Trophoblast cell (in vitro differentiated cells and primary cell): ENCODE data around the gene TBC1D22A.

Experiments
- DNase-seq, 2 donors: peaks; one replicate each; pipeline ENCODE4 v3.0.0-alpha.2; 2016
- H2AFZ ChIP-seq: 2 replicates; pipeline ENCODE4 v1.6.1; 2013; ENCODE audit warnings: low read length, moderate library complexity, mild to moderate bottlenecking; ENCODE audit not compliant: insufficient read depth, poor library complexity
- H2AK5ac ChIP-seq: 2 replicates; pipeline ENCODE4 v1.6.1; 2013; ENCODE audit warnings: mild to moderate bottlenecking, low read length
- H2BK120ac ChIP-seq: 2 replicates; pipeline ENCODE4 v1.6.1; 2013; ENCODE audit warnings: low read length, mild to moderate bottlenecking, moderate library complexity; ENCODE audit not compliant: insufficient read depth, poor library complexity
- H2BK12ac ChIP-seq: 2 replicates; pipeline ENCODE4 v1.6.1; 2013; ENCODE audit warnings: mild to moderate bottlenecking, low read length, moderate library complexity
- H2BK5ac ChIP-seq: 2 replicates; pipeline ENCODE4 v1.6.1; 2013; ENCODE audit warnings: low read length, low read depth, moderate library complexity, mild to moderate bottlenecking; ENCODE audit not compliant: poor library complexity
- H3K14ac ChIP-seq: 2 replicates; pipeline ENCODE4 v1.6.1; 2013; ENCODE audit warnings: mild to moderate bottlenecking, low read length
- H3K18ac ChIP-seq: 2 replicates; pipeline ENCODE4 v1.6.1; 2013; ENCODE audit warnings: mild to moderate bottlenecking, low read length
- H3K23ac ChIP-seq: 2 replicates; pipeline ENCODE4 v1.6.1; 2013; ENCODE audit warnings: low read length
- H3K27ac ChIP-seq: 2 replicates; pipeline ENCODE4 v1.5.1; 2013; ENCODE audit warnings: low read depth, mild to moderate bottlenecking, inconsistent platforms, low read length, moderate library complexity
- H3K27me3 ChIP-seq: 2 replicates; pipeline ENCODE4 v1.6.1; 2013; ENCODE audit warnings: inconsistent platforms, mild to moderate bottlenecking, low read length, moderate library complexity; ENCODE audit not compliant: insufficient read depth
- H3K36me3 ChIP-seq, 2 experiments: 1 replicate in 1 of 2; 2 replicates in 1 of 2; pipeline ENCODE4 v1.6.1; 2013; ENCODE audit warnings: low read length in 2 of 2, mild to moderate bottlenecking in 2 of 2, moderate library complexity in 1 of 2; ENCODE audit not compliant: insufficient read depth in 2 of 2, control insufficient read depth in 1 of 2
- H3K4ac ChIP-seq: 2 replicates; pipeline ENCODE4 v1.6.1; 2013; ENCODE audit warnings: low read depth, mild to moderate bottlenecking, low read length, moderate library complexity
- H3K4me1 ChIP-seq, 2 experiments: 1 replicate in 1 of 2; 2 replicates in 1 of 2; pipeline ENCODE4 v1.6.1; 2013; ENCODE audit warnings: low read length in 2 of 2, mild to moderate bottlenecking in 2 of 2, moderate library complexity in 1 of 2; ENCODE audit not compliant: insufficient read depth in 2 of 2, control insufficient read depth in 1 of 2
- H3K4me2 ChIP-seq: 2 replicates; pipeline ENCODE4 v1.6.1; 2013; ENCODE audit warnings: inconsistent platforms, mild to moderate bottlenecking, low read length, moderate library complexity
- H3K4me3 ChIP-seq: 2 replicates; pipeline ENCODE4 v1.5.1; 2013; ENCODE audit warnings: mild to moderate bottlenecking, low read depth, low read length, inconsistent platforms
- H3K79me1 ChIP-seq: one replicate; pipeline ENCODE4 v1.6.1; 2013; ENCODE audit warnings: low read length
- H3K79me2 ChIP-seq: 2 replicates; pipeline ENCODE4 v1.6.1; 2013; ENCODE audit warnings: low read length, mild to moderate bottlenecking; ENCODE audit not compliant: control insufficient read depth, insufficient read depth, poor library complexity
- H3K9ac ChIP-seq: 2 replicates; pipeline ENCODE4 v1.6.1; 2013; ENCODE audit warnings: mild to moderate bottlenecking, low read length
- H3K9me3 ChIP-seq: 2 replicates; pipeline ENCODE4 v1.6.1; 2013; ENCODE audit warnings: low read depth, mild to moderate bottlenecking, control low read depth, inconsistent platforms, low read length; ENCODE audit not compliant: insufficient read depth
- H4K12ac ChIP-seq: 2 replicates; pipeline ENCODE4 v1.6.1; 2013; ENCODE audit warnings: low read depth, mild to moderate bottlenecking, low read length, moderate library complexity
- H4K8ac ChIP-seq: 2 replicates; pipeline ENCODE4 v1.6.1; 2013; ENCODE audit warnings: low read depth, mild to moderate bottlenecking, low read length, moderate library complexity
- H4K91ac ChIP-seq: one replicate; pipeline ENCODE4 v1.6.1; 2013; ENCODE audit warnings: low read depth, mild to moderate bottlenecking, low read length, moderate library complexity
- whole genome bisulfite sequencing: extraction: QIAGEN DNeasy Blood & Tissue Kit; methylation state at CpG from one replicate; pipeline ENCODE4 v1.1.7; 2013; ENCODE audit warnings: missing lambda C conversion rate; ENCODE audit not compliant: insufficient read length, insufficient coverage; ENCODE audit errors: extremely low coverage; 5-methylcytosine and 5-hydroxymethylcytosine counted together

Gene TBC1D22A

GRCh38 chr22:47019012-47019790 lies 256.8 kb downstream of the TBC1D22A start:
- H3K4me1 ChIP-seq = no peaks in the 10 kb centered on the region
- no peak overlapping the region for H3K14ac ChIP-seq
- no peak for DNase-seq
- H2BK120ac ChIP-seq = no peak overlapping the region
- H3K9ac ChIP-seq = no peak overlapping the region
- H4K8ac ChIP-seq = no peak overlapping the region
- H3K4me2 ChIP-seq = no peak overlapping the region
- no peak overlapping the region for H2AFZ ChIP-seq
- no peak overlapping the region for H3K4ac ChIP-seq
- no peak overlapping the region for H3K4me3 ChIP-seq
- H3K23ac ChIP-seq = no peak overlapping the region
- no peaks in the 10 kb centered on the region for H3K27me3 ChIP-seq
- no peaks in the 10 kb centered on the region for H3K79me2 ChIP-seq
- WGBS = no CpG with 5 or more reads among the region's 22 CpGs
- H3K18ac ChIP-seq = no peak overlapping the region
- H2BK5ac ChIP-seq = no peak overlapping the region
- H2AK5ac ChIP-seq = no peak overlapping the region
- no peak overlapping the region for H4K12ac ChIP-seq
- no peak overlapping the region for H2BK12ac ChIP-seq
- H3K9me3 ChIP-seq = peaks cover 12% of the 10 kb centered on the region
- no peaks in the 10 kb centered on the region for H3K36me3 ChIP-seq
- H3K27ac ChIP-seq = no peak overlapping the region
- no peak overlapping the region for H4K91ac ChIP-seq
- no peaks in the 10 kb centered on the region for H3K79me1 ChIP-seq

- no CpG with 5 or more reads among the region's 7 CpGs for WGBS
- no peak overlapping the region for H3K4me2 ChIP-seq
- no peaks in the 10 kb centered on the region for H3K79me2 ChIP-seq
Observed at GRCh38 chr22:47020166-47020565, 257.7 kb downstream of the TBC1D22A start.

GRCh38 chr22:47021371-47022074 lies 259.1 kb downstream of the TBC1D22A start:
- H2BK12ac ChIP-seq = no peak overlapping the region
- H3K9me3 ChIP-seq = peaks cover 12% of the 10 kb centered on the region
- no peak overlapping the region for H3K4me2 ChIP-seq
- no peaks in the 10 kb centered on the region for H3K36me3 ChIP-seq
- no peak overlapping the region for H3K4me3 ChIP-seq
- H3K79me1 ChIP-seq = no peaks in the 10 kb centered on the region
- H4K12ac ChIP-seq = no peak overlapping the region
- no peak overlapping the region for H3K9ac ChIP-seq
- DNase-seq = no peak
- no peaks in the 10 kb centered on the region for H3K27me3 ChIP-seq
- H3K27ac ChIP-seq = no peak overlapping the region
- H4K8ac ChIP-seq = no peak overlapping the region
- no peak overlapping the region for H2AK5ac ChIP-seq
- H3K79me2 ChIP-seq = no peaks in the 10 kb centered on the region
- no peak overlapping the region for H4K91ac ChIP-seq
- H3K18ac ChIP-seq = no peak overlapping the region
- H3K4me1 ChIP-seq = no peaks in the 10 kb centered on the region
- no peak overlapping the region for H3K14ac ChIP-seq
- H2AFZ ChIP-seq = no peak overlapping the region
- no peak overlapping the region for H2BK120ac ChIP-seq
- WGBS = no CpG with 5 or more reads among the region's 7 CpGs
- no peak overlapping the region for H3K4ac ChIP-seq
- no peak overlapping the region for H2BK5ac ChIP-seq
- H3K23ac ChIP-seq = no peak overlapping the region

More at GRCh38 chr22:47020166-47020565, 257.7 kb downstream of the TBC1D22A start:
- H3K23ac ChIP-seq = no peak overlapping the region
- no peak overlapping the region for H4K91ac ChIP-seq
- no peak overlapping the region for H2BK120ac ChIP-seq
- no peaks in the 10 kb centered on the region for H3K36me3 ChIP-seq
- no peak overlapping the region for H3K4ac ChIP-seq
- H4K12ac ChIP-seq = no peak overlapping the region
- no peak overlapping the region for H3K9ac ChIP-seq
- DNase-seq = no peak
- no peaks in the 10 kb centered on the region for H3K27me3 ChIP-seq
- no peaks in the 10 kb centered on the region for H3K4me1 ChIP-seq
- H3K18ac ChIP-seq = no peak overlapping the region
- no peak overlapping the region for H2BK5ac ChIP-seq
- H3K14ac ChIP-seq = no peak overlapping the region
- no peaks in the 10 kb centered on the region for H3K79me1 ChIP-seq
- H2BK12ac ChIP-seq = no peak overlapping the region
- no peak overlapping the region for H4K8ac ChIP-seq
- no peak overlapping the region for H2AK5ac ChIP-seq
- no peak overlapping the region for H2AFZ ChIP-seq
- no peak overlapping the region for H3K27ac ChIP-seq
- no peak overlapping the region for H3K4me3 ChIP-seq
- H3K9me3 ChIP-seq = peaks cover 12% of the 10 kb centered on the region

GRCh38 chr22:47022075-47022473 lies 259.6 kb downstream of the TBC1D22A start:
- WGBS = no CpG with 5 or more reads among the region's 3 CpGs
- Histone ChIP-seq H3K36me3 (no peaks in the 10 kb centered on the region), H2BK120ac (no peak overlapping the region), H4K8ac (no peak overlapping the region), H2AFZ (no peak overlapping the region), H3K4ac (no peak overlapping the region), H3K18ac (no peak overlapping the region), H2BK12ac (no peak overlapping the region), H2AK5ac (no peak overlapping the region), H3K14ac (no peak overlapping the region), H3K79me2 (no peaks in the 10 kb centered on the region), H4K12ac (no peak overlapping the region), H3K9ac (no peak overlapping the region), H3K79me1 (no peaks in the 10 kb centered on the region), H4K91ac (no peak overlapping the region), H2BK5ac (no peak overlapping the region), H3K4me3 (no peak overlapping the region), H3K23ac (no peak overlapping the region), H3K9me3 (peaks cover 12% of the 10 kb centered on the region), H3K4me2 (no peak overlapping the region), H3K27ac (no peak overlapping the region), H3K27me3 (no peaks in the 10 kb centered on the region), H3K4me1 (no peaks in the 10 kb centered on the region)
- no peak for DNase-seq
